GM19240 (cell line): ENCODE data around the gene GRID1.

Source experiments
- DNase-seq: peaks from one replicate; pipeline ENCODE4 v3.0.0; 2011; ENCODE audit warnings: low spot score; ENCODE audit not compliant: insufficient read length

Gene GRID1

DNA sequence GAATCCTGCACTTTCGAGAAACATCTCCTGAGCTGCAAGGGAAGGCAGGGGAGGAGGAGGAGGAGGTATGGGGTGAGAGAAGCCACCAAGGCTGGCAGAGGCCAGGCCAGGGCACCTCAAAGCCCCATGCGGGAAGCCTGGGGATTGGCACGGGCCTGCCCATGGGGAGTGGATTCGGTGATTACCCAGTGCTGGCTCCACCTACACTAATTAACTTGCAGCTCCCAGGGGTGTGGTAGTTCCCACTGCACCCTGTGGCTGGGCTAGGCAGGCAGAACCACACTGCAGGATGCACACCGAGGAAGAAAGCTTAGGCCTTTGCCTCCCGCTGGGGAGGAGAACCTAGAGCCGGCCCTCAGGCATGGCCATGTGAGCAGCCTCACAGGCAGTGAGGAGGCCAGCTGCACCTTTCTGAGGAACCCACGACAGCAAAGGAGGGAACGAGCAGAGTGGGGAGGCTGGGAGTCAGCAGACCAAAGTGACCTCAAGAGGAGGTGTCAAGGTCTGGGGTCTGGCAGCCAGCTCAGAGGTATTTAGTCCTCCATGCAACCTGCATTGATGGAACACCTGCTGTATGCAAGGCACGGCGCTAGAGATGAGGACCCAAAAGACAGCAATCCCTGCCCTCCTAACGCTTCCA lies 27.2 kb downstream of the GRID1 start:
- DNase-seq = no peak

DNA sequence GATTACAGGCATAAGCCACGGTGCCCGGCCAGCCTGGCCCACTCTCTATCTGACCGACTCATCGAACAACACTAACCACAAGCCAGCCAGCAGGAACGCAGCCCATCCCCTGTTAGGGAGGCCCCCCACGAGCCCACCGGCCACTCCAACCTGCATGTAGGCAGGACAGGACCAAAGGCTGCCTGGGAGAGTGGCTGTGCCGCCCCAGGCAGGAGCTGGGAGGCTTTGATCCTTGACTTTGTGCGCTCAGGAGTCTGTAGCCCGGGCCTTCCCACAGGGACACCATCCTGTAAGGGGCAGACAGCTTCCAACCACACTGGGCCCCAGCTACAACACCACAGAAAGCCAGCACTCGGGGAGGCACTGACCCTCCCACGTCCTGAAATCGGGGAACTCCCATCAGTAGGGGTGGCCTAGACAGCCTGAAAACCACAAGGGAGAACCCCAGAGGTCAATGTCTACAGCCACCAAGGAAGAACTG lies 29.4 kb downstream of the GRID1 start:
- no peak for DNase-seq

DNA sequence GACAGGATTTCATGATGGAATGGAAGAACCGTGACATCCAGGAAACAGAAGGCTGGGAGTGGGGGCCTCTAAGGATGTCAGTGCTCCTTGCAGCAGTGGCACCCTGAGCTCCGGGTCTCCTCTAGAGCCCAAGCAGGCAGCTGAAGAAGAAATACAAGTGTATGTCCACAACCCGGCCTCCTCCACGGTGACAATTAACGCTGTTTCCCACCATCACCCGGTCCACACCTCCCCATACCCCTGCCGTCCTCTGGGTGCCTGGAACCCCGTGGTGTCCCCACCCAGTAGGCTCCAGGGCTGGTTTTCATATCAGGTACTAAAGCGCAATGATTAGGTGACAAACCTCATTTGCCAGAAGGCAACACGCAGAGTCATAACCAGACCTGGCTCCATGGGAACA lies 30.3 kb downstream of the GRID1 start:
- DNase-seq = no peak

GRCh38 chr10:86335831-86336230 lies 30.8 kb downstream of the GRID1 start:
- DNase-seq = no peak

DNA sequence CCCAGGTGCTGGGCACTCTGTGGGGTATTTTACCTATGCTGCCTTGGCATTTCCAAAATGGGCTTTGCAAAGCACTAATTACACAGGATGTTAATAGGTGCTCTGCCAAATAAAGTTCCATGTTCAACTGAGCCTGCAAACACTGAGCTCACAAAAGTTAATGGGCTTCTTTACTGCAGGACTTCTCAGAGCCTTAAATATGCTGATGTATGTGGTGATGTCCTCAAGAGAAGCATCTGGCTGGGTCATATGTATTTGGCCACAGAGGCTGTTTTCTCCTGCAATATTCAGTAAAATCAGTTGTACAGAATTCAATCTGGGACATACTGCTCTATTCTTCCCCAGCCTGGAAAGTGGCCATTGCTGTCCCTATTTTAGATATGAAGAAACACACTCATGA lies 31.3 kb downstream of the GRID1 start:
- no peak for DNase-seq

DNA sequence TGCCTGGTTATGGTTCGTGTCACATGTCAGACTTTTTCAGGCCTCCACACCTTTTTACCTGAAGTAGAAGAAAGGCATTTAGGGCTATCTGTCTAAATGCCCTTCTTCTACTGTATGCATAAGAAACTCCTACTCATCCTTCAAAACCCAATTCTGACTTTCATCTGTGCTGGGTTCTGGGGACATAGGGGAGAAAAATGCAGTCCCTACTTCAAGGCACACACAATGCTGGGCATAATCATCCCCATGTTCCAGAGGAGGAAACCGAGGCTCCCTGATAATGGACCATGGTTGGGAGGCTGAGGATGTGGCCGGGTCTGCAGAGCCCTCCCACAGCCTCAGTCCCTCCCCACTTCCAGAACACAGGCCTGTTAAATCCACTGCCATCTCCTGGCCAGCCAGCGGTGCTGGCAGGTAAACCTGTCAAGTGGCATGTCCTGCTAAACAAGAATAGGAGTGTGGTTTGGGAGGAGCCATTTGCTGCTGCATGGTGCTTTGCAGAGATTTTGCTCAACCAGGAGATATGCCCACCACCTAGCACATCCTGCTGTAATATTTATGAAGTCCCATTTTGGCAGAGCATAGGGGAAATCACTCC lies 32.0 kb downstream of the GRID1 start:
- DNase-seq = no peak

DNA sequence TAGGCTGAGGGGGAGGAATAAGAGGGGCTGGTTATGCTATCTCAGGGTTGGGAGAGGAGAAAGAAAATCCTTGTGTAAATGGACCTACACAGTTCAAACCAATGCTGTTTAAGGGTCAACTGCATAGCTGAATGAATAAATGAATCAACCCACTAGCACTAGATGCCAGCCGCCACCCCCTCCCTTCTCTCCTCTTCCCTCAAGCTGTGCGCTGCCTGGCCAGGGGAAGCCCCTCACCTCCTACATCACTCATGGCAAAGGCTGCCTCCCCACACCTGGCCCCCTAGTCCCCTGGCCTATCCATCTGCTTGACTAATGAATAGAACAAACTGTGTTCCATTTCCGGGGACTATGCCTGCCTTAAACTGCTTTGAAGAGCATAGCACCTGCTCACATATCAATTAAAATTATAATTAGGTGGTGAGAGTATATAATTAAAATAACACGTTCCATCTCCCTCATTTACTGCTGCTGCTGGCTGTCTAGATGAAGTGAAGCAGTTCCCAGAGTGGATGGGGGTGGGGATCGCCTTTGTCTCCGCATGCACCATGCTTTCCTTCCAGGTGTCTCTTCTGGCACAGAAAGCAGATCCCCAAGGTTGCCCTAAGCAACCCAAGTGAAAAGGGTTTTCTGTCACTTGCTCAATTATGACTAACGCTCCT lies 32.6 kb downstream of the GRID1 start:
- DNase-seq = no peak

GRCh38 chr10:86331861-86332260 lies 34.7 kb downstream of the GRID1 start:
- DNase-seq = no peak

GRCh38 chr10:86330778-86331763 lies 35.5 kb downstream of the GRID1 start:
- no peak for DNase-seq

- DNase-seq = no peak
Observed at GRCh38 chr10:86329896-86330680, 36.5 kb downstream of the GRID1 start.

GRCh38 chr10:86329093-86329710 lies 37.4 kb downstream of the GRID1 start:
- no peak for DNase-seq

GRCh38 chr10:86327954-86328725 lies 38.5 kb downstream of the GRID1 start:
- DNase-seq = no peak

DNA sequence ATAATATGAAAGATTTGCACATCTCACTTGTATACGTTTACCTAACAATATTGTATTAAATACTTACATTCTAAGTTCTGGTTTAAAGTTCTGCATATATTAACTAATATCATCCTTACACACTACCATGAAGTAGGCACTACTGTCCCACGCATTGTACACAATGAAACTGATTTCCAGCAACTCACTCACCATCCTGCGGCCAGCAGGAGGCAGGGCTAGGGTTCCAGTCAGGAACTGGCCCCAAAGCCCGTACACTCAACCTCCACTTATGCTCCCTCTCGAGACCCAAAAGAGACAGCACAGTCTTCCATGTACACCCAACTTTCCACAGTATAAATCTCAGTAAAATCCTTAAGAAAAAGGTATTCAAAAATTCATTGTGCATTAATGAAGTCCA lies 41.4 kb downstream of the GRID1 start:
- DNase-seq = no peak

DNA sequence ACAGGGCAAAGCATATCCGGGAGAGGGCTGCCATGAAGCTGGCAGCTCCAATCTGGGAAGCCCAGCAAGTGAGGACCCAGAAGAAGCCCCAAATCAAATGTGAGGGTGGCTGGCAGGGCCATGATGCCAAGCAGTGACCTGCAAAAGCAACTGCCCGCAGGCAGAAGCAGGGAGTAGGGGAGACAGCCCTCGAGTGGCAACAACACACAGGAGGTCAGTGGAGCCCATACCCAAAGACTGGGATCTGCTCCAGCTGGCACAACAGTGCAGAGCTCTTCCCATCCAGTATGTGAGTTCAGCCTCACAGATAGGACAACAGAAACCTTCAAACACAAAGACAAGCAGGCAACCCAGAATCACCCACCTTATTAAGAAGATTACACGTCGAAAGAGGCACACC lies 45.0 kb downstream of the GRID1 start:
- no peak for DNase-seq

DNA sequence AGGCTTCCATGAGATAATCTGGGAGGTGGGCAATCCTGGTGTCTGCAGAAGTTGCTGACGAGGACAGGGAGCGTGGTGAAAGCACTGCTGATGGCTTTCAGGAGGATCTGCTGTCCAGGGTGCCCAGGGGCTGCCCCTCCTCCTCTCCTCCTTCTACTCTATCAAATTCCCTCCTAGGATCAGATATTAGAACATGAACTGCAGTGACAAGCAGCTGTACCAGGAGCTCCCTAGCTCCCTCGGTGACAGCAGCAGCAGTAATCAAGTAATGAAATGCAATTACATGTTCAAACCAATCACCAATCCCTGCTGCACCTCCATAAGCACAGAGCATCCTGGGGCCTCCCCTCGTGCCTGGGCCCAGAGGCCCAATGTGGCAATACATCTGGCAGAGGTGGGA lies 46.9 kb downstream of the GRID1 start:
- no peak for DNase-seq

DNA sequence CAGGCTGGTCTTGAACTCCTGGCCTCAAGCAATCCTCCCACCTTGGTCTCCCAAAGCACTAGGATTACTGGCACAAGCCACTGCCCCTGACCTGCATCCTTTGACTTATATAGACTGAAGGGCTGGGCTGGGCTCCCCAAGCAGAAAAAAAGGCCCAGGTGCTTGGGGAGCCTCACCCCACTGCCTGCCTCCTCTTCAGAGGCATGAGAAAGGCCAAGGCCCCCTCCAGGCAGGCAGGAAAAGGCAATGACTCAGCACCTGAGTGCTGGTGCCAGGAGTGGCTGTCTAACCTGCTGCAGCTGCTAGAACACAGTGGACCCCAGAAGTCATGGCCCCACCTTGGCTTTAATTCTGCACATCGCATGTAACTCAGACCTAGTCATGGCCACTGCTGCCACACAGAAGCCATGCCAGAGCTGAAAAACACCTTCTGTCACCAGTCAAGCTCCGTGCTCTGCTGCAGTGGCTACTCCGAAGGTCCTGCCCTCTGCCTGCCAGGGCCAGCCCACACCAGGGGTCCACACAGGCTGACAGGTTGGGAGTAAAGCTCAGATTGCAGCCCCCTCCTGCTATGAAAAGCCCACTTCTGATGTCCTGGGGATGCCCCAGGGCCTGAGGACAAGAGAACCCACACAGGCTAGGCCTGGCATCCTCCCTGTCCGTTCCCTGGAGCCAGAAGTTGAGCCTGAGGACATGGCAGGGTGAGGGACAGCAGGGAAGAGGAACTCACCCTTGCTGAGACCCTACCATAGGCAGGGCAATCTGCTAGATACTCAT lies 48.5 kb downstream of the GRID1 start:
- no peak for DNase-seq

- DNase-seq = no peak
Observed at GRCh38 chr10:86316990-86317389, 49.6 kb downstream of the GRID1 start.

- no peak for DNase-seq
Observed at GRCh38 chr10:86316274-86316835, 50.2 kb downstream of the GRID1 start.

DNA sequence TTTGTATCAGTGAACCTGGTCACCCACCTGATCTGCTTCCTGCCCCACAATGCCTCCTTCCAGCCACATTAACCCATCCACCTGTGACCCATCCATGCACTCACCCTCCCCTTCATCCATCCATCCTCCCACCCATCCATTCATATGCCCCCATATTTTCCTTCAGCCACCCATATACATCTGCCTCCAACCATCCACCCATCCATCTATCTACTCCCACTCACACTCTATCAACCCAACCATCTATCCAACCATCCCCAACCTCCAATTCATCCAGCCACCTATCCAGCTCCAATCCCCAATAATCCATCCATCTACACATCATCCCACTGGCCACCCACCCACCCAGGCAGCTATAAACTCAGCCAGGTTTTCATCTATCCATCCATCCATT lies 51.0 kb downstream of the GRID1 start:
- DNase-seq = no peak
